H1 (cell line): ENCODE results near the gene PPIL4. TPM values are rescaled to one million over a fixed set of nuclear protein-coding genes. Genes with fewer than 3 reads are reported as not detected.

Experiments
- CTCF ChIA-PET: fragments of 300-600 bp; sonication (Branson Sonifier 250); formaldehyde crosslinking; loops from one replicate; lab custom pipeline; 2021; ENCODE audit not compliant: partially characterized antibody; lab: Charles Lee
- POLR2A ChIA-PET: fragments of 300-600 bp; sonication (Branson Sonifier 250); formaldehyde crosslinking; loops from one replicate; lab custom pipeline; 2021; ENCODE audit warnings: inconsistent platforms; ENCODE audit not compliant: partially characterized antibody; lab: Charles Lee
- DNase-seq, 2 experiments: peaks; one replicate each; pipeline versions ENCODE4 v3.0.0 to v3.0.0-alpha.2; 2010 to 2022; ENCODE audit warnings: low spot score in 2 of 2, low read depth in 1 of 2, mixed read lengths in 1 of 2
- FAIRE-seq: peaks from 2 replicates; lab custom pipeline; 2011; peaks lifted over from hg19 to GRCh38; lab: Jason Lieb, UNC
- H2AFZ ChIP-seq: 2 replicates; pipeline ENCODE4 v1.8.1; 2012; ENCODE audit warnings: low read length, inconsistent platforms
- H2AK5ac ChIP-seq: 2 replicates; pipeline ENCODE4 v1.6.1; 2013; ENCODE audit warnings: low read depth, low read length
- H2BK120ac ChIP-seq: replicated peaks from 2 replicates; pipeline ENCODE3; 2013; ENCODE audit warnings: low read depth, low read length, inconsistent platforms
- H2BK12ac ChIP-seq: 2 replicates; pipeline ENCODE4 v1.6.1; 2013; ENCODE audit warnings: low read depth, low read length
- H2BK15ac ChIP-seq: 2 replicates; pipeline ENCODE4 v1.6.1; 2013; ENCODE audit warnings: low read length
- H2BK20ac ChIP-seq: 2 replicates; pipeline ENCODE4 v1.6.1; 2013; ENCODE audit warnings: low read length
- H2BK5ac ChIP-seq: 2 replicates; pipeline ENCODE4 v1.6.1; 2013; ENCODE audit warnings: low read depth, low read length
- H3K14ac ChIP-seq: 2 replicates; pipeline ENCODE4 v1.6.1; 2013; ENCODE audit warnings: inconsistent platforms; ENCODE audit not compliant: insufficient read length
- H3K18ac ChIP-seq: 2 replicates; pipeline ENCODE4 v1.6.1; 2013; ENCODE audit warnings: low read length; ENCODE audit errors: extremely low read depth
- H3K23ac ChIP-seq: 2 replicates; pipeline ENCODE4 v1.6.1; 2013; ENCODE audit warnings: inconsistent platforms; ENCODE audit not compliant: insufficient read length
- H3K23me2 ChIP-seq: 2 replicates; pipeline ENCODE4 v1.6.1; 2013; ENCODE audit warnings: low read depth, low read length
- H3K27ac ChIP-seq: 2 replicates; pipeline ENCODE4 v1.6.1; 2011; ENCODE audit warnings: low read depth, low read length, inconsistent platforms
- H3K27me3 ChIP-seq, 4 experiments: replicated peaks in 1 of 4; 1 replicate in 1 of 4; 2 replicates in 3 of 4; pipeline versions ENCODE4 v1.6.1 to v1.8.1; 2011 to 2013; ENCODE audit warnings: low read length in 3 of 4, mild to moderate bottlenecking in 3 of 4, inconsistent platforms in 2 of 4, mixed read lengths in 2 of 4, moderate library complexity in 1 of 4; ENCODE audit not compliant: control insufficient read depth in 3 of 4, insufficient read depth in 3 of 4; ENCODE audit errors: extremely low read depth in 1 of 4
- H3K36me3 ChIP-seq, 4 experiments: 2 replicates each; pipeline versions ENCODE4 v1.6.1 to v1.8.1; 2011 to 2013; ENCODE audit warnings: mild to moderate bottlenecking in 4 of 4, low read length in 3 of 4, moderate library complexity in 2 of 4, control low read depth in 1 of 4, inconsistent platforms in 1 of 4; ENCODE audit not compliant: insufficient read depth in 4 of 4, control insufficient read depth in 2 of 4
- H3K4ac ChIP-seq: replicated peaks from 2 replicates; pipeline ENCODE3; 2013; ENCODE audit warnings: low read length, low read depth, mixed read lengths, inconsistent platforms; ENCODE audit not compliant: insufficient read length
- H3K4me1 ChIP-seq, 4 experiments: replicated peaks in 1 of 4; 1 replicate in 1 of 4; 2 replicates in 3 of 4; pipeline versions ENCODE4 v1.6.1 to v1.8.1; 2011 to 2013; ENCODE audit warnings: low read length in 3 of 4, inconsistent platforms in 2 of 4, mixed read lengths in 1 of 4; ENCODE audit not compliant: insufficient read depth in 4 of 4, control insufficient read depth in 3 of 4
- H3K4me2 ChIP-seq, 2 experiments: 2 replicates each; pipeline versions ENCODE4 v1.6.1 to v1.8.1; 2011 to 2013; ENCODE audit warnings: low read depth in 2 of 2, low read length in 2 of 2, control low read depth in 1 of 2, inconsistent platforms in 1 of 2, mild to moderate bottlenecking in 1 of 2; ENCODE audit not compliant: insufficient read depth in 1 of 2
- H3K4me3 ChIP-seq, 4 experiments: fragments of 200-600, 300-600 bp in 1 of 4; sonication (generic), shearing (Covaris generic), sonication (Bioruptor Twin) in 1 of 4; 2 replicates each; pipeline versions ENCODE4 v1.5.1 to v1.8.1; 2011 to 2016; ENCODE audit warnings: low read length in 4 of 4, low read depth in 3 of 4, control low read depth in 2 of 4, inconsistent platforms in 2 of 4, mild to moderate bottlenecking in 2 of 4, mixed read lengths in 1 of 4, moderate library complexity in 1 of 4; ENCODE audit not compliant: insufficient read depth in 2 of 4; ENCODE audit errors: extremely low read depth in 1 of 4
- H3K56ac ChIP-seq: replicated peaks from 2 replicates; pipeline ENCODE3; 2013; ENCODE audit warnings: low read depth, mild to moderate bottlenecking, mixed read lengths, low read length, inconsistent platforms; ENCODE audit not compliant: insufficient read length
- H3K79me1 ChIP-seq: 2 replicates; pipeline ENCODE4 v1.6.1; 2013; ENCODE audit warnings: low read depth, low read length, control low read depth
- H3K79me2 ChIP-seq, 2 experiments: 2 replicates each; pipeline versions ENCODE4 v1.6.1 to v1.8.1; 2012 to 2013; ENCODE audit warnings: low read length in 2 of 2, mild to moderate bottlenecking in 2 of 2, inconsistent platforms in 1 of 2; ENCODE audit not compliant: insufficient read depth in 2 of 2, control insufficient read depth in 1 of 2
- H3K9ac ChIP-seq, 4 experiments: replicated peaks in 1 of 4; 1 replicate in 1 of 4; 2 replicates in 3 of 4; pipeline versions ENCODE4 v1.6.1 to v1.8.1; 2011 to 2013; ENCODE audit warnings: low read depth in 3 of 4, low read length in 3 of 4, control low read depth in 2 of 4, mild to moderate bottlenecking in 2 of 4, moderate library complexity in 2 of 4, inconsistent platforms in 1 of 4; ENCODE audit errors: extremely low read depth in 1 of 4
- H3K9me3 ChIP-seq, 2 experiments: 2 replicates each; pipeline versions ENCODE4 v1.6.1 to v1.8.1; 2012 to 2013; ENCODE audit warnings: mild to moderate bottlenecking in 2 of 2, moderate library complexity in 2 of 2, control low read depth in 1 of 2, inconsistent platforms in 1 of 2, low read depth in 1 of 2, low read length in 1 of 2, mixed read lengths in 1 of 2; ENCODE audit not compliant: insufficient read depth in 2 of 2
- H4K20me1 ChIP-seq, 2 experiments: replicated peaks in 1 of 2; 2 replicates each; pipeline versions ENCODE3 to v1.8.1; 2011 to 2013; ENCODE audit warnings: inconsistent platforms in 2 of 2, low read length in 2 of 2, mild to moderate bottlenecking in 1 of 2; ENCODE audit not compliant: insufficient read depth in 2 of 2, control insufficient read depth in 1 of 2
- H4K5ac ChIP-seq: 2 replicates; pipeline ENCODE4 v1.6.1; 2013; ENCODE audit warnings: low read length, low read depth, mixed read lengths, inconsistent platforms; ENCODE audit not compliant: insufficient read length
- H4K8ac ChIP-seq: 2 replicates; pipeline ENCODE4 v1.8.0; 2013; ENCODE audit warnings: mild to moderate bottlenecking, moderate library complexity, low read length, inconsistent platforms; ENCODE audit not compliant: insufficient read depth; ENCODE audit errors: extremely low read depth
- H4K91ac ChIP-seq: replicated peaks from 2 replicates; pipeline ENCODE3; 2013; ENCODE audit warnings: low read length, mixed read lengths, inconsistent platforms; ENCODE audit not compliant: insufficient read length
- ASH2L ChIP-seq: fragments of 200-600, 300-600 bp; sonication (generic); IDR thresholded peaks from one replicate; pipeline ENCODE4 v1.7.1; 2017; ENCODE audit warnings: low read length
- ATF2 ChIP-seq: IDR thresholded peaks from 2 replicates; pipeline ENCODE4 v1.6.1; 2012; ENCODE audit warnings: low read length, inconsistent platforms
- BRCA1 ChIP-seq: IDR thresholded peaks from 2 replicates; pipeline ENCODE4 v1.6.1; 2012; ENCODE audit warnings: low read depth, low read length, improper control_type of control experiment
- CHD1 ChIP-seq: IDR thresholded peaks from 2 replicates; pipeline ENCODE4 v1.6.1; 2012; ENCODE audit warnings: low read depth, low read length, improper control_type of control experiment
- CTBP2 ChIP-seq: IDR thresholded peaks from 2 replicates; pipeline ENCODE4 v1.7.0; 2011; ENCODE audit warnings: borderline replicate concordance, mild to moderate bottlenecking, moderate library complexity, mixed read lengths, low read length; ENCODE audit not compliant: insufficient read depth, insufficient read length
- KDM4A ChIP-seq: IDR thresholded peaks from one replicate; pipeline ENCODE4 v1.7.1; 2012; ENCODE audit warnings: low read depth, mild to moderate bottlenecking, moderate library complexity, low read length, inconsistent platforms; ENCODE audit not compliant: severe bottlenecking
- PHF8 ChIP-seq: fragments of 200-600 bp; sonication (generic); conservative IDR thresholded peaks from 2 replicates; pipeline ENCODE4 v1.7.1; 2012; ENCODE audit warnings: low read depth, mild to moderate bottlenecking, inconsistent platforms, low read length, moderate library complexity
- POLR2A ChIP-seq, 2 experiments: IDR thresholded peaks; 1 replicate in 1 of 2; 2 replicates in 1 of 2; pipeline ENCODE4 v1.6.1; 2011; ENCODE audit warnings: low read depth in 2 of 2, low read length in 2 of 2, mild to moderate bottlenecking in 2 of 2; ENCODE audit errors: control extremely low read depth in 1 of 2
- WGBS, 2 experiments: shearing (Covaris generic) in 1 of 2; methylation state at CpG; one replicate each; pipeline versions ENCODE4 v1.1.6 to v1.1.7; 2013 to 2015; ENCODE audit warnings: low lambda C conversion rate in 2 of 2, mixed read lengths in 2 of 2, inconsistent platforms in 1 of 2, low coverage in 1 of 2, missing lambda C conversion rate in 1 of 2; ENCODE audit not compliant: insufficient replicate concordance in 2 of 2, insufficient coverage in 1 of 2, insufficient read length in 1 of 2; ENCODE audit errors: extremely low coverage in 1 of 2, missing lambda C conversion rate in 1 of 2; 5-methylcytosine and 5-hydroxymethylcytosine counted together
- polyA plus RNA-seq, 7 experiments: library from polyadenylated mRNA; depleted of rRNA in 3 of 7; stranded (reverse) in 5 of 7; unstranded in 2 of 7; fragments of >200 nt in 5 of 7; fragments of 200-250 nt in 2 of 7; gene quantifications; 1 replicate in 5 of 7; 2 replicates in 1 of 7; 4 replicates in 1 of 7; pipeline versions ENCODE4 v1.2.1 to v1.2.3, GENCODE V29; 2011 to 2013; ENCODE audit warnings: missing spikeins in 2 of 7, mixed read lengths in 2 of 7
- total RNA-seq: library from RNA; stranded (reverse); fragmentation: NEBNext Ultra II Directional; extraction: Animal tissue kit (Norgen Biotek cat#: 25700); gene quantifications from 2 replicates; pipeline ENCODE4 v1.2.1, GENCODE V29; 2021

The PPIL4 gene
- total and polyA plus RNA-seq, 2 of the 8 experiments (the other 6 are each of a cell fraction or from before 2014, with no cell fraction given): 2.0 to 33.2 TPM

GRCh38 chr6:149544646-149545257 is 1.1 kb downstream of the PPIL4 start:
- WGBS, 2 experiments: 60% methylated on average over 12 of the region's 12 CpGs; no CpG with 5 or more reads in 1 of the 2 experiments
- Histone ChIP-seq H3K14ac (no peak overlapping the region), H4K91ac (no peak overlapping the region), H2BK15ac (no peak overlapping the region), H3K4me2 (peak overlapping the region; percentile 80 to 98), H4K20me1 (peaks cover 0 to 2% of the 10 kb centered on the region in 2 experiments), H3K79me2 (peaks cover 13 to 45% of the 10 kb centered on the region in 2 experiments), H3K4ac (no peak overlapping the region), H3K9me3 (no peaks in the 10 kb centered on the region), H2BK12ac (peak overlapping the region; percentile 11; the same call in 1 of the 2 replicates), H4K5ac (no peak overlapping the region), H3K36me3 (peaks cover 0 to 11% (median 2%) of the 10 kb centered on the region in 4 experiments; a peak in 3 of 8 replicates), H3K9ac (peak overlapping the region in 3 of 4 experiments; percentile 92 to 94 (median 93); a peak in 6 of 7 replicates), H2BK5ac (peak overlapping the region; percentile 97; the same call in 1 of the 2 replicates), H3K27me3 (no peaks in the 10 kb centered on the region), H3K23me2 (peaks cover 7% of the 10 kb centered on the region; the same call in 1 of the 2 replicates), H3K27ac (peak overlapping the region; percentile 41; the same call in 1 of the 2 replicates), H3K4me1 (no peaks in the 10 kb centered on the region; a peak in 1 of 7 replicates), H2AFZ (no peak overlapping the region), H3K56ac (no peak overlapping the region), H3K79me1 (no peaks in the 10 kb centered on the region; the same call in 1 of the 2 replicates), H2BK120ac (no peak overlapping the region), H3K23ac (no peak overlapping the region), H4K8ac (no peak overlapping the region), H2AK5ac (peak overlapping the region; percentile 71; the same call in 1 of the 2 replicates), H2BK20ac (no peak overlapping the region), H3K4me3 (peak overlapping the region; percentile 86 to 98 (median 94)), H3K18ac (no peak overlapping the region)
- POLR2A ChIA-PET: interaction anchor here (1.2 to 3.2 kb wide), 5 partner anchors 18 to 227 kb away, joined by 3 to 25 read pairs (median 3); partner anchors contain the start of genes GINM1, LATS1 and TAB2
- TF ChIP-seq CHD1: no peak
- TF ChIP-seq ATF2: no peak
- no peak for TF ChIP-seq CTBP2
- no peak for TF ChIP-seq ASH2L
- TF ChIP-seq BRCA1: no peak
- TF ChIP-seq PHF8: no peak
- TF ChIP-seq POLR2A (IDR thresholded peaks at IDR 0.05; ENCODE audit: control extremely low read depth in 1 of 2, low read depth in 2 of 2, low read length in 2 of 2): peak in 1 of 2 experiments; percentile 41; a peak in 1 of 3 replicates
- TF ChIP-seq KDM4A: no peak
- CTCF ChIA-PET: interaction anchor here (0.7 to 8.9 kb wide), 10 partner anchors 8 to 1141 kb away, joined by 3 to 108 read pairs (median 3); partner anchors contain the start of gene GINM1
- no peak for DNase-seq
- no peak for FAIRE-seq
